Astrocyte (in vitro differentiated cells and primary cell): Measurements from ENCODE around the gene SCAMP5. TPM values are rescaled to one million over a fixed set of nuclear protein-coding genes. Genes with fewer than 3 reads are reported as not detected.

Source experiments
- DNase-seq: peaks from one replicate; pipeline ENCODE4 v3.0.0-alpha.2; 2010; ENCODE audit warnings: low read depth
- FAIRE-seq: peaks from 2 replicates; lab custom pipeline; 2011; peaks lifted over from hg19 to GRCh38; lab: Jason Lieb, UNC
- H2AFZ ChIP-seq: 2 replicates; pipeline ENCODE4 v1.6.0; 2012; ENCODE audit warnings: low read depth, low read length, inconsistent platforms
- H3K27ac ChIP-seq: 2 replicates; pipeline ENCODE4 v1.5.1; 2011; ENCODE audit warnings: low read depth, low read length, inconsistent platforms
- H3K27me3 ChIP-seq: 2 replicates; pipeline ENCODE4 v1.6.0; 2011; ENCODE audit warnings: low read length, inconsistent platforms; ENCODE audit not compliant: insufficient read depth
- H3K36me3 ChIP-seq: 2 replicates; pipeline ENCODE4 v1.5.1; 2011; ENCODE audit warnings: low read length, inconsistent platforms; ENCODE audit not compliant: insufficient read depth
- H3K4me1 ChIP-seq: 2 replicates; pipeline ENCODE4 v1.5.1; 2011; ENCODE audit warnings: low read length, inconsistent platforms; ENCODE audit not compliant: insufficient read depth
- H3K4me2 ChIP-seq: 2 replicates; pipeline ENCODE4 v1.6.0; 2012; ENCODE audit warnings: low read length, inconsistent platforms
- H3K4me3 ChIP-seq: 2 replicates; pipeline ENCODE4 v1.5.1; 2011; ENCODE audit warnings: low read depth, mild to moderate bottlenecking, low read length, inconsistent platforms; ENCODE audit not compliant: insufficient read depth
- H3K79me2 ChIP-seq: 2 replicates; pipeline ENCODE4 v1.6.0; 2012; ENCODE audit warnings: mild to moderate bottlenecking, low read length, inconsistent platforms; ENCODE audit not compliant: insufficient read depth
- H3K9ac ChIP-seq: 2 replicates; pipeline ENCODE4 v1.6.0; 2012; ENCODE audit warnings: mild to moderate bottlenecking, low read length, inconsistent platforms
- H3K9me3 ChIP-seq: 2 replicates; pipeline ENCODE4 v1.5.1; 2012; ENCODE audit warnings: low read depth, mild to moderate bottlenecking, low read length, inconsistent platforms; ENCODE audit not compliant: insufficient read depth
- H4K20me1 ChIP-seq: 2 replicates; pipeline ENCODE4 v1.6.0; 2012; ENCODE audit warnings: low read length, inconsistent platforms; ENCODE audit not compliant: insufficient read depth
- H3K27ac Mint-ChIP-seq: one replicate; pipeline ENCODE4 v1.8.0; 2021; ENCODE audit warnings: mild to moderate bottlenecking, mixed read lengths; ENCODE audit not compliant: unreplicated experiment
- H3K27me3 Mint-ChIP-seq: one replicate; pipeline ENCODE4 v1.8.0; 2021; ENCODE audit warnings: low read depth, mixed read lengths; ENCODE audit not compliant: unreplicated experiment
- H3K36me3 Mint-ChIP-seq: one replicate; pipeline ENCODE4 v1.8.0; 2021; ENCODE audit warnings: low read depth, mixed read lengths; ENCODE audit not compliant: unreplicated experiment
- H3K4me1 Mint-ChIP-seq: one replicate; pipeline ENCODE4 v1.8.0; 2021; ENCODE audit warnings: low read depth, mixed read lengths; ENCODE audit not compliant: unreplicated experiment
- H3K4me3 Mint-ChIP-seq: one replicate; pipeline ENCODE4 v1.8.0; 2021; ENCODE audit warnings: mild to moderate bottlenecking, moderate library complexity, mixed read lengths; ENCODE audit not compliant: unreplicated experiment
- H3K9me3 Mint-ChIP-seq: one replicate; pipeline ENCODE4 v1.8.0; 2021; ENCODE audit warnings: mild to moderate bottlenecking, mixed read lengths; ENCODE audit not compliant: unreplicated experiment
- CTCF ChIP-seq: IDR thresholded peaks from 2 replicates; pipeline ENCODE4 v1.5.1; 2011; ENCODE audit warnings: low read depth, mild to moderate bottlenecking, inconsistent platforms, low read length, moderate library complexity; ENCODE audit not compliant: insufficient read depth
- EZH2 ChIP-seq: IDR thresholded peaks from 2 replicates; pipeline ENCODE4 v1.6.1; 2012; ENCODE audit warnings: mild to moderate bottlenecking, low read length, inconsistent platforms; ENCODE audit not compliant: insufficient read depth
- total RNA-seq: library from RNA; stranded (reverse); gene quantifications from 2 replicates; pipeline ENCODE4 v1.2.1, GENCODE V29; 2021

SCAMP5 gene
- total RNA-seq, 1 donor from 2014 or later, result 18.7 TPM

- TF ChIP-seq CTCF (no peak), EZH2 (no peak)
- no peaks in the 10 kb centered on the region for H3K79me2 ChIP-seq
- Mint-ChIP-seq H3K4me1 (peaks cover 6% of the 10 kb centered on the region), H3K27ac (no peak overlapping the region), H3K4me3 (peak overlapping the region; percentile 47), H3K36me3 (no peaks in the 10 kb centered on the region), H3K9me3 (no peaks in the 10 kb centered on the region), H3K27me3 (peaks cover 46% of the 10 kb centered on the region)
- H3K9ac ChIP-seq, result no peak overlapping the region
- no peak overlapping the region for H2AFZ ChIP-seq
- no peak overlapping the region for H3K4me3 ChIP-seq
- H3K27me3 ChIP-seq, result peaks cover 32% of the 10 kb centered on the region
- H4K20me1 ChIP-seq, result no peaks in the 10 kb centered on the region
- H3K36me3 ChIP-seq, result no peaks in the 10 kb centered on the region
- FAIRE-seq (no peak), DNase-seq (no peak)
- no peaks in the 10 kb centered on the region for H3K9me3 ChIP-seq
- no peak overlapping the region for H3K4me2 ChIP-seq
- peaks cover 25% of the 10 kb centered on the region for H3K4me1 ChIP-seq
- no peak overlapping the region for H3K27ac ChIP-seq
These were observed 34.3 kb upstream of the SCAMP5 start for GRCh38 chr15:74960995-74961588.

GRCh38 chr15:74961616-74962015, 33.7 kb upstream of the SCAMP5 start:
- Mint-ChIP-seq H3K4me1 (peaks cover 6% of the 10 kb centered on the region), H3K27ac (no peak overlapping the region), H3K27me3 (peaks cover 46% of the 10 kb centered on the region), H3K9me3 (no peaks in the 10 kb centered on the region), H3K36me3 (no peaks in the 10 kb centered on the region), H3K4me3 (peak overlapping the region; percentile 47)
- no peaks in the 10 kb centered on the region for H3K36me3 ChIP-seq
- no peaks in the 10 kb centered on the region for H3K79me2 ChIP-seq
- no peak overlapping the region for H3K27ac ChIP-seq
- no peak overlapping the region for H3K4me2 ChIP-seq
- TF ChIP-seq EZH2 (no peak), CTCF (no peak)
- H4K20me1 ChIP-seq, result no peaks in the 10 kb centered on the region
- DNase-seq (no peak), FAIRE-seq (no peak)
- peaks cover 25% of the 10 kb centered on the region for H3K4me1 ChIP-seq
- no peaks in the 10 kb centered on the region for H3K9me3 ChIP-seq
- H2AFZ ChIP-seq, result no peak overlapping the region
- peaks cover 32% of the 10 kb centered on the region for H3K27me3 ChIP-seq
- H3K9ac ChIP-seq, result no peak overlapping the region
- H3K4me3 ChIP-seq, result no peak overlapping the region

- Mint-ChIP-seq H3K27me3 (peaks cover 46% of the 10 kb centered on the region), H3K9me3 (no peaks in the 10 kb centered on the region), H3K36me3 (no peaks in the 10 kb centered on the region), H3K27ac (no peak overlapping the region), H3K4me3 (no peak overlapping the region), H3K4me1 (peaks cover 6% of the 10 kb centered on the region)
- no peak overlapping the region for H3K9ac ChIP-seq
- H2AFZ ChIP-seq, result no peak overlapping the region
- FAIRE-seq (no peak), DNase-seq (no peak)
- H3K4me1 ChIP-seq, result peaks cover 19% of the 10 kb centered on the region
- H3K36me3 ChIP-seq, result no peaks in the 10 kb centered on the region
- H3K4me2 ChIP-seq, result no peak overlapping the region
- TF ChIP-seq EZH2 (no peak), CTCF (no peak)
- no peaks in the 10 kb centered on the region for H4K20me1 ChIP-seq
- H3K27me3 ChIP-seq, result peaks cover 31% of the 10 kb centered on the region
- H3K4me3 ChIP-seq, result no peak overlapping the region
- H3K27ac ChIP-seq, result no peak overlapping the region
- no peaks in the 10 kb centered on the region for H3K9me3 ChIP-seq
- no peaks in the 10 kb centered on the region for H3K79me2 ChIP-seq
These were observed 33.1 kb upstream of the SCAMP5 start for GRCh38 chr15:74962219-74962618.
